Osteocyte (in vitro differentiated cells): Measurements from ENCODE around the gene C2CD5. TPM values are rescaled to one million over a fixed set of nuclear protein-coding genes. Genes with fewer than 3 reads are reported as not detected.

Source experiments
- DNase-seq: peaks from one replicate; pipeline ENCODE4 v3.0.0; 2021; ENCODE audit warnings: mixed read lengths; ENCODE audit not compliant: unreplicated experiment; ENCODE audit errors: extremely low spot score
- H3K27ac Mint-ChIP-seq: one replicate; pipeline ENCODE4 v1.8.0; 2021; ENCODE audit warnings: mild to moderate bottlenecking, mixed read lengths; ENCODE audit not compliant: unreplicated experiment
- H3K27me3 Mint-ChIP-seq: one replicate; pipeline ENCODE4 v1.8.0; 2021; ENCODE audit warnings: mixed read lengths; ENCODE audit not compliant: unreplicated experiment
- H3K36me3 Mint-ChIP-seq: one replicate; pipeline ENCODE4 v1.8.0; 2021; ENCODE audit warnings: mixed read lengths; ENCODE audit not compliant: unreplicated experiment
- H3K4me1 Mint-ChIP-seq: one replicate; pipeline ENCODE4 v1.8.0; 2021; ENCODE audit warnings: mixed read lengths; ENCODE audit not compliant: unreplicated experiment
- H3K4me3 Mint-ChIP-seq: one replicate; pipeline ENCODE4 v1.8.0; 2021; ENCODE audit warnings: mild to moderate bottlenecking, moderate library complexity, mixed read lengths; ENCODE audit not compliant: unreplicated experiment
- H3K9me3 Mint-ChIP-seq: one replicate; pipeline ENCODE4 v1.8.0; 2021; ENCODE audit warnings: mixed read lengths; ENCODE audit not compliant: unreplicated experiment
- CTCF ChIP-seq: fragments of 200-600 bp; sonication (generic); IDR thresholded peaks from 2 replicates; pipeline ENCODE4 v1.5.0; 2021; ENCODE audit warnings: antibody characterized with exemption, mild to moderate bottlenecking, moderate library complexity
- long read RNA-seq: library from polyadenylated mRNA; unstranded; transcript quantifications from one replicate; pipeline ENCODE4 v2.0.0, GENCODE V29; 2021
- total RNA-seq: library from RNA; stranded (reverse); gene quantifications from 2 replicates; pipeline ENCODE4 v1.2.1, GENCODE V29; 2021

Gene C2CD5
- total RNA-seq, result 38.6 and 40.5 TPM in 2 replicates
- long read RNA-seq, full-length matches to known transcripts, result 17 of 62 reads
- long read RNA-seq, partial matches to known transcripts, result 23 of 62 reads
- long read RNA-seq, other reads (novel, unspliced or antisense), result 22 of 62 reads

GRCh38 chr12:22544038-22544979 is at the start of gene C2CD5:
C2CD5 (minus strand) TSS chr12:22544542; CDS start chr12:22544150, 392 bp downstream.
- H3K4me1 Mint-ChIP-seq, result peaks cover 34% of the 10 kb centered on the region
- peak within 1 kb of the TSS; percentile 86 for H3K4me3 Mint-ChIP-seq
- H3K27ac Mint-ChIP-seq, result peak within 1 kb of the TSS; percentile 96
- H3K27me3 Mint-ChIP-seq, result no peaks in the 10 kb centered on the region
- H3K9me3 Mint-ChIP-seq, result peaks cover 3% of the 10 kb centered on the region
- H3K36me3 Mint-ChIP-seq, result peaks cover 8% of the 10 kb centered on the region
- TF ChIP-seq CTCF, result peak; percentile 34
- DNase-seq, result peak; percentile 98

- no peak for DNase-seq
- no peak overlapping the region for H3K27ac Mint-ChIP-seq
Observed at GRCh38 chr12:22593864-22594263, 49.5 kb upstream of the C2CD5 start.

GRCh38 chr12:22588817-22589216 is 44.5 kb upstream of the C2CD5 start:
- TF ChIP-seq CTCF, result no peak
- Mint-ChIP-seq H3K4me3 (no peak overlapping the region), H3K27me3 (no peaks in the 10 kb centered on the region), H3K9me3 (no peaks in the 10 kb centered on the region), H3K4me1 (peaks cover 3% of the 10 kb centered on the region), H3K36me3 (no peaks in the 10 kb centered on the region), H3K27ac (no peak overlapping the region)
- no peak for DNase-seq

More at GRCh38 chr12:22593864-22594263, 49.5 kb upstream of the C2CD5 start:
- TF ChIP-seq CTCF, result no peak
- Mint-ChIP-seq H3K36me3 (no peaks in the 10 kb centered on the region), H3K4me3 (no peak overlapping the region), H3K4me1 (peaks cover 7% of the 10 kb centered on the region), H3K9me3 (no peaks in the 10 kb centered on the region), H3K27me3 (no peaks in the 10 kb centered on the region)

GRCh38 chr12:22578328-22578727 is 34.0 kb upstream of the C2CD5 start:
- no peak overlapping the region for H3K4me3 Mint-ChIP-seq
- TF ChIP-seq CTCF, result no peak
- DNase-seq, result no peak
- H3K9me3 Mint-ChIP-seq, result no peaks in the 10 kb centered on the region
- no peaks in the 10 kb centered on the region for H3K4me1 Mint-ChIP-seq
- H3K27ac Mint-ChIP-seq, result no peak overlapping the region
- no peaks in the 10 kb centered on the region for H3K36me3 Mint-ChIP-seq
- H3K27me3 Mint-ChIP-seq, result no peaks in the 10 kb centered on the region

- no peak for TF ChIP-seq CTCF
- Mint-ChIP-seq H3K9me3 (no peaks in the 10 kb centered on the region), H3K27ac (no peak overlapping the region), H3K4me3 (no peak overlapping the region), H3K4me1 (no peaks in the 10 kb centered on the region), H3K27me3 (no peaks in the 10 kb centered on the region), H3K36me3 (no peaks in the 10 kb centered on the region)
- DNase-seq, result no peak
Observed at GRCh38 chr12:22577667-22578066, 33.3 kb upstream of the C2CD5 start.
